ENCODE measurements around the gene CELF3. TPM values are rescaled to one million over a fixed set of nuclear protein-coding genes. Genes with fewer than 3 reads are reported as not detected.

The CELF3 gene
- total RNA-seq, 1 donor from 2014 or later: 0.25 TPM

DNA sequence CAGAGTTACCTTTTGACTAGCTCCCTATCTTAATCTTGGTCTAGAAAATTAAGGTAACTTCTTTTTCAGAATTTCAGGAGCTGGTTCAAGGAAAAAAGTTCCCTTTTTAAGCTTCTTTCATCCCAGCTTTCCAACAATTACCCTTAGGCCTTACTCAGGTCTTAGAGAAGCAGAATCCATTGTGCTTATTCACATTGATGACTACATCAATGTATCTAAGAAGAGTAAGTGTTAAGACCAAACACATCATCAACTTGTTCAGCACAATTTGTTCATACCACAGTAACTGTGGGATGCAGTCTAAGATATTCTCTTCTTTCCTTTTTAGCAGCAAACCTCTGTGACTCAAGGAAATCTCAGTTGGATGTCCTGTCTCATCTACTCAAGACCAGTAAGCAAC is 42.6 kb upstream of the CELF3 start:
- no peak for DNase-seq (ENCODE audit: extremely low spot score in 2 of 2)
- TF ChIP-seq POLR2AphosphoS5 (IDR thresholded peaks at IDR 0.05; ENCODE audit: insufficient read depth in 1 of 2, low read depth in 1 of 2) (no peak), POLR2A (IDR thresholded peaks at IDR 0.05) (no peak)
- TF ChIP-seq, protein P1, sequence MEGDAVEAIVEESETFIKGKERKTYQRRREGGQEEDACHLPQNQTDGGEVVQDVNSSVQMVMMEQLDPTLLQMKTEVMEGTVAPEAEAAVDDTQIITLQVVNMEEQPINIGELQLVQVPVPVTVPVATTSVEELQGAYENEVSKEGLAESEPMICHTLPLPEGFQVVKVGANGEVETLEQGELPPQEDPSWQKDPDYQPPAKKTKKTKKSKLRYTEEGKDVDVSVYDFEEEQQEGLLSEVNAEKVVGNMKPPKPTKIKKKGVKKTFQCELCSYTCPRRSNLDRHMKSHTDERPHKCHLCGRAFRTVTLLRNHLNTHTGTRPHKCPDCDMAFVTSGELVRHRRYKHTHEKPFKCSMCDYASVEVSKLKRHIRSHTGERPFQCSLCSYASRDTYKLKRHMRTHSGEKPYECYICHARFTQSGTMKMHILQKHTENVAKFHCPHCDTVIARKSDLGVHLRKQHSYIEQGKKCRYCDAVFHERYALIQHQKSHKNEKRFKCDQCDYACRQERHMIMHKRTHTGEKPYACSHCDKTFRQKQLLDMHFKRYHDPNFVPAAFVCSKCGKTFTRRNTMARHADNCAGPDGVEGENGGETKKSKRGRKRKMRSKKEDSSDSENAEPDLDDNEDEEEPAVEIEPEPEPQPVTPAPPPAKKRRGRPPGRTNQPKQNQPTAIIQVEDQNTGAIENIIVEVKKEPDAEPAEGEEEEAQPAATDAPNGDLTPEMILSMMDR (IDR thresholded peaks at IDR 0.05): no peak
- Histone ChIP-seq H3K9me3 (no peaks in the 10 kb centered on the region), H3K4me3 (no peak overlapping the region), H3K27me3 (no peaks in the 10 kb centered on the region), H3K27ac (no peak overlapping the region), H3K4me1 (peaks cover 15% of the 10 kb centered on the region), H3K36me3 (peaks cover 0 to 28% of the 10 kb centered on the region in 2 donors)
- intact Hi-C loops (cut with DNase I): no loop called here

DNA sequence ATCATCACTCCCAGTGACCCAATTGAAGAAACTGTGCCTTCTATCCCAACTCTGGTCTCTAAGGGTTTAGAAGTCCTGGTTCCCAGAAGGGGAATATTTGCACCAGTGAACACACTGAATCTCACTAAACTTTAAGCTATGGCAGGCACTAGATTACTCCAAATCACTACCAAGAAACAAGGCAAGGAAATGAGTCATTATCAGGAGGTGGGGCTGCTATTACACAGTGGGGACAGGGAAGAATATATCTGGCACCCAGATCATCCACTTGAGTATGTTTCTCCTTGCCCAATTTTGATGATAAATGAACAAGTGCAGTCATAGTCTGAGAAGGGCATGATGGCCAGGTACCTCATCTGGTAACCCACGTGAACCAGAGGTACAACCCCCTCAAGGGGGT is 39.7 kb upstream of the CELF3 start:
- Histone ChIP-seq H3K9me3 (no peaks in the 10 kb centered on the region), H3K4me1 (no peaks in the 10 kb centered on the region), H3K36me3 (peaks cover 0 to 22% of the 10 kb centered on the region in 2 donors), H3K27me3 (no peaks in the 10 kb centered on the region), H3K4me3 (no peak overlapping the region), H3K27ac (no peak overlapping the region)
- no peak for DNase-seq (ENCODE audit: extremely low spot score in 2 of 2)
- intact Hi-C loops (cut with DNase I): no loop called here
- TF ChIP-seq POLR2A (IDR thresholded peaks at IDR 0.05) (no peak), POLR2AphosphoS5 (IDR thresholded peaks at IDR 0.05; ENCODE audit: insufficient read depth in 1 of 2, low read depth in 1 of 2) (no peak)
- TF ChIP-seq, protein P1 (IDR thresholded peaks at IDR 0.05): no peak

DNA sequence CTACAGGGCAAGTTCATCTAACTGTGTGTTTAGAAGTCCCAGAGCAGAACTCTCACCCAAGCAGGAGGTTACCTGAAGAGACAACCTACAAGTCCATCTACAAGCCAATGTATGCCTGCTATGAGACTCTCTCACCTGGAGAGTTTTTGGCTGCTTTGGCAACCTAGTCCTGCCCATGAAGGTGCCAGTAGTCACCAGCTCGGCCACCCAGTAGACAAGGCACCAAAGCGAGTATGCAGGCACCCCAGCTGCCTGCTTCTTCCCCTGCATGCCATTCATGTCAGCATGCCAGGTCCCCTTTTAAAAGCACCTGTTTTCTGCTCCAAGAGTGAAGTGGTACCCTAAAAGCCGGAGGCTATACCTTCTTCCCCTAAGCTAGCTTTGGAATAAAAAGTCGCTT is 24.9 kb upstream of the CELF3 start:
- TF ChIP-seq, protein P1 (IDR thresholded peaks at IDR 0.05): no peak
- TF ChIP-seq POLR2A (IDR thresholded peaks at IDR 0.05) (no peak), POLR2AphosphoS5 (IDR thresholded peaks at IDR 0.05; ENCODE audit: insufficient read depth in 1 of 2, low read depth in 1 of 2) (no peak)
- Histone ChIP-seq H3K4me1 (no peaks in the 10 kb centered on the region), H3K9me3 (no peaks in the 10 kb centered on the region), H3K27me3 (no peaks in the 10 kb centered on the region), H3K36me3 (no peaks in the 10 kb centered on the region), H3K4me3 (no peak overlapping the region), H3K27ac (no peak overlapping the region)
- intact Hi-C loops (cut with DNase I): no loop called here
- peak in 1 of 2 donors; percentile 52 for DNase-seq (ENCODE audit: extremely low spot score in 2 of 2)

DNA sequence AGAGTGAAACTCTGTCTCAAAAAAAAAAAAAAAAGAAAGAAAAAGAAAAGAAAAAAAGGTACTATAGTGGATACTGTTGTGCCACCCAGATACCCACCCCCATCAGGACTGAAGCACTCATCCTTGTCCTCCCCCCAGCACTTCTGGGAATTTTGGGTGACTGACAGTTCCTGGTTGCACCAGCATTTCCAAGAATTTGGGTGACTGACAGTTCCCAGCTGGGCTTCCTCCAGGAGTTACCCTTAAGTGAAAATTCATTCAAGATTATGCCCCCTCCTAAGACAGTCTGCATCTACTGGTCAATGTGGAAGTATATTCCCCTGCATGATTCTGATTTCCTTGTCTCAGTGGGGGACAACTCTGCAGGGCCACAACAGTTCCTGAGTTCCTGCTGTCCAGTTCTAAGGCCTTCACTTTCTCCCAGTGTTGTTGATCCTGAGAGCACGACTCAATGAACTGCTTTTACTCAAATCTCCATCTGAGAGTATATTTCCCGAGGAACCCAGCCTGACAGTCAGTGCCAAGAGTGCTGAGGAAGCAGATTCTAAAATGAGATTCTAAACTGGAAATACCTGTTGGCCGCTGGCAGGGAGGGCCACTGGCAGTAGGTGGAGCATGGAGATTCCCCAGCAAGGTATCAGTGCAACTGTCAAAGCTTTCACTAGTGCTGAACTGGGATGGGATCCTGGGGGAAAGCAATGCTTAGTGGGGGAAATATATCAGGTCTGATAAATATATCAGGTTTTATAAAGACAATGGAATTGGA is 23.2 kb upstream of the CELF3 start:
- H3K27ac ChIP-seq: no peak overlapping the region

DNA sequence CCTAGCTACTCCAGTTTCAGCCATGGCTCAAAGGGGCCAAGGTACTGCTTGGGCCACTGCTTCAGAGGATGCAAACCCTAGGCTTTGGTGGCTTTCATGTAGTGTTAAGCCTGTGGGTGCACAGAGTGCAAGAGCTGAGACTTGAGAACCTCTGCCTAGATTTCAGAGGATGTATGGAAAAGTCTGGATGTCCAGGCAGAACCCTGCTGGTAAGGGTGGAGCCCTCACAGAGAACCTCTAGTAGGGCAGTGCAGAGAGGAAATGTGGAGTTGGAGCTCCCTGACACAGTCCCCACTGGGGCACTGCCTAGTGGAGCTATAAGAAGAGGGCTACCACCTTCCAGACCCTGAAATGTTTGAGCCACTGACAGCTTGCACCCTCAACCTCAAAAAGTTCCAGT is 20.9 kb upstream of the CELF3 start:
- Histone ChIP-seq H3K4me1 (no peaks in the 10 kb centered on the region), H3K36me3 (no peaks in the 10 kb centered on the region), H3K27me3 (no peaks in the 10 kb centered on the region), H3K27ac (no peak overlapping the region), H3K4me3 (no peak overlapping the region), H3K9me3 (no peaks in the 10 kb centered on the region)
- TF ChIP-seq POLR2AphosphoS5 (IDR thresholded peaks at IDR 0.05; ENCODE audit: insufficient read depth in 1 of 2, low read depth in 1 of 2) (no peak), POLR2A (IDR thresholded peaks at IDR 0.05) (no peak)
- TF ChIP-seq, protein P1 (IDR thresholded peaks at IDR 0.05): no peak
- DNase-seq (ENCODE audit: extremely low spot score in 2 of 2): no peak
- intact Hi-C loops (cut with DNase I): loop anchor here (10.0 kb wide), 1 partner anchor 203 kb away; no protein-coding TSS in a partner anchor

More for the DNA sequence above, 23.2 kb upstream of the CELF3 start:
- no peaks in the 10 kb centered on the region for H3K9me3 ChIP-seq
- intact Hi-C loops (cut with DNase I): loop anchor here (10.0 kb wide), 1 partner anchor 205 kb away; no protein-coding TSS in a partner anchor
- H3K4me1 ChIP-seq: no peaks in the 10 kb centered on the region
- TF ChIP-seq POLR2AphosphoS5 (IDR thresholded peaks at IDR 0.05; ENCODE audit: insufficient read depth in 1 of 2, low read depth in 1 of 2) (peak in 1 of 2 donors; percentile 69), POLR2A (IDR thresholded peaks at IDR 0.05) (no peak)
- no peaks in the 10 kb centered on the region for H3K36me3 ChIP-seq
- no peak overlapping the region for H3K4me3 ChIP-seq
- peak in 1 of 2 donors; percentile 56 for DNase-seq (ENCODE audit: extremely low spot score in 2 of 2)
- no peaks in the 10 kb centered on the region for H3K27me3 ChIP-seq

Data from vagina (tissue), 2 donors.